Activated T-cell treated with anti-CD3 and anti-CD28 coated beads for 4 hours (primary cell): Measurements from ENCODE around the gene UBAC2.
"Not testable (repeated sequence)": the region's sequence is repeated elsewhere in the genome, so short reads cannot be mapped to it uniquely, and the experiment has no call there.

Experiments used
- DNase-seq: peaks from one replicate; pipeline ENCODE4 v3.0.0-alpha.2; 2020

The UBAC2 gene

GRCh38 chr13:99190147-99190985 lies 10.3 kb upstream of the UBAC2 start:
- DNase-seq, result no peak

- DNase-seq, result no peak
These were observed 9.2 kb upstream of the UBAC2 start for GRCh38 chr13:99191336-99191899.

- no peak for DNase-seq
These were observed 8.7 kb upstream of the UBAC2 start for GRCh38 chr13:99191900-99192399.

GRCh38 chr13:99192480-99192879 lies 8.2 kb upstream of the UBAC2 start:
- DNase-seq, result no peak

GRCh38 chr13:99193152-99193551 lies 7.5 kb upstream of the UBAC2 start:
- no peak for DNase-seq

- DNase-seq, result no peak
These were observed 4.1 kb upstream of the UBAC2 start for GRCh38 chr13:99196466-99197116.

GRCh38 chr13:99197117-99197651 lies 3.5 kb upstream of the UBAC2 start:
- DNase-seq, result no peak

- DNase-seq, result no peak
These were observed 868 bp upstream of the UBAC2 start for GRCh38 chr13:99199541-99200431.

- DNase-seq, result no peak
These were observed 3.2 kb downstream of the UBAC2 start for GRCh38 chr13:99203601-99204579.

GRCh38 chr13:99205621-99206220 lies 5.1 kb downstream of the UBAC2 start:
- DNase-seq, result no peak

GRCh38 chr13:99206226-99206625 lies 5.6 kb downstream of the UBAC2 start:
- no peak for DNase-seq

- no peak for DNase-seq
These were observed 6.2 kb downstream of the UBAC2 start for GRCh38 chr13:99206873-99207272.

- no peak for DNase-seq
These were observed 6.9 kb downstream of the UBAC2 start for GRCh38 chr13:99207511-99207910.

- DNase-seq, result no peak
These were observed 7.5 kb downstream of the UBAC2 start for GRCh38 chr13:99208185-99208584.

GRCh38 chr13:99208845-99209527 lies 8.3 kb downstream of the UBAC2 start:
- no peak for DNase-seq

- not testable (repeated sequence) for DNase-seq
These were observed 10.0 kb downstream of the UBAC2 start for GRCh38 chr13:99210627-99211026.

- no peak for DNase-seq
These were observed 10.9 kb downstream of the UBAC2 start for GRCh38 chr13:99211421-99212035.

GRCh38 chr13:99214232-99214631 lies 13.6 kb downstream of the UBAC2 start:
- DNase-seq, result peak; percentile 31

- no peak for DNase-seq
These were observed 14.1 kb downstream of the UBAC2 start for GRCh38 chr13:99214731-99215130.
